ENCODE measurements around the gene ZNF793. TPM values are rescaled to one million over a fixed set of nuclear protein-coding genes. Genes with fewer than 3 reads are reported as not detected.
A peak's percentile ranks its signal among the peaks of the same experiment; 100 is the strongest.

ZNF793 gene
- total RNA-seq, 1 experiment from 2014 or later: 6.0 TPM

DNA sequence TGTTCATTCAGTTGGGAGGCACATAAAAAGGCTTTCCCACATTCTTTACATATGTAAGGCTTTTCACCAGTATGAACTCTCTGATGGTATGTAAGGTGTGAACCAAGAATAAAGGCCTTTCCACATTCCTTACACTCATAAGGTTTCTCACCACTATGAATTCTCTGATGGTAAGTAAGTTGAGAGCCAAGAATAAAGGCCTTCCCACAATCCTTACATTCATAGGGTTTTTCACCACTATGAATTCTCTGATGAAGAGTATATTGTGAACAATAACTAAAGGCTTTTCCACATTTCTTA, 58.6 kb downstream of the ZNF793 start:
- no peak for DNase-seq (ENCODE audit: low read depth)

DNA sequence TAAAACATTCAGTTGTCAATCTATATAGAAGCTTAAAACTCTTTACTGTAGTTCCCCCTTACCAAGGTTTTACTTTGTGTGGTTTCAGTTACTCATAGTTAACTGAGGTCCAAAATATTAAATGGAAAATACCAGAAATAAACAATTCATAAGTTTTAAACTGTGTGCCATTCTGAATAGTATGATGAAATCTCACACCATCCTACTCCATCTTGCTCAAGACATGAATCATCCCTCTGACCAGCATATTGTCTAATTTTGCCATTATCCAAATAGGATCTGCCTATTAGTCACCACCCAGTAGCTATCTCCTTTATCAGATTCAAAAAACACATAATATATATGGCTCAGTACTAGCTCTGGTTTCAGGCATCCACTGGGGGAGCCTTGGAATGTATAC, 65.5 kb downstream of the ZNF793 start:
- DNase-seq (ENCODE audit: low read depth): peak; percentile 36

- DNase-seq (ENCODE audit: low read depth): no peak
These were observed 76.6 kb downstream of the ZNF793 start for GRCh38 chr19:37583340-37583739.

Other genes starting within 250 kb of the ZNF793 start
- gene ZNF527, start 135.8 kb upstream of the ZNF793 start, total RNA-seq (2014; rRNA removed; shearing (Covaris generic)): 4.1 and 4.6 TPM in 2 replicates
- 6.9 and 7.2 TPM in 2 replicates for gene ZNF569, start 39.5 kb upstream of the ZNF793 start, total RNA-seq (2014; rRNA removed; shearing (Covaris generic))
- gene ZNF570, start 37.6 kb upstream of the ZNF793 start, total RNA-seq (2014; rRNA removed; shearing (Covaris generic)): 3.9 and 6.6 TPM in 2 replicates
- gene ZNF571, start 87.9 kb downstream of the ZNF793 start, total RNA-seq (2014; rRNA removed; shearing (Covaris generic)): 1.6 and 4.4 TPM in 2 replicates
- gene ZNF540, start 87.9 kb downstream of the ZNF793 start, total RNA-seq (2014; rRNA removed; shearing (Covaris generic)): 1.8 TPM in 1 of 2 replicates, not detected in the other
- gene ZFP30, start 148.5 kb downstream of the ZNF793 start, total RNA-seq (2014; rRNA removed; shearing (Covaris generic)): 5.8 and 10.5 TPM in 2 replicates
- 1.6 and 4.8 TPM in 2 replicates for gene ZNF607, start 212.8 kb downstream of the ZNF793 start, total RNA-seq (2014; rRNA removed; shearing (Covaris generic))